ENCODE data around the gene BRINP3. TPM values are rescaled to one million over a fixed set of nuclear protein-coding genes. Genes with fewer than 3 reads are reported as not detected.
A peak's percentile ranks its signal among the peaks of the same experiment; 100 is the strongest.

The BRINP3 gene
- total RNA-seq, 1 experiment from 2014 or later, result 0.28 TPM

DNA sequence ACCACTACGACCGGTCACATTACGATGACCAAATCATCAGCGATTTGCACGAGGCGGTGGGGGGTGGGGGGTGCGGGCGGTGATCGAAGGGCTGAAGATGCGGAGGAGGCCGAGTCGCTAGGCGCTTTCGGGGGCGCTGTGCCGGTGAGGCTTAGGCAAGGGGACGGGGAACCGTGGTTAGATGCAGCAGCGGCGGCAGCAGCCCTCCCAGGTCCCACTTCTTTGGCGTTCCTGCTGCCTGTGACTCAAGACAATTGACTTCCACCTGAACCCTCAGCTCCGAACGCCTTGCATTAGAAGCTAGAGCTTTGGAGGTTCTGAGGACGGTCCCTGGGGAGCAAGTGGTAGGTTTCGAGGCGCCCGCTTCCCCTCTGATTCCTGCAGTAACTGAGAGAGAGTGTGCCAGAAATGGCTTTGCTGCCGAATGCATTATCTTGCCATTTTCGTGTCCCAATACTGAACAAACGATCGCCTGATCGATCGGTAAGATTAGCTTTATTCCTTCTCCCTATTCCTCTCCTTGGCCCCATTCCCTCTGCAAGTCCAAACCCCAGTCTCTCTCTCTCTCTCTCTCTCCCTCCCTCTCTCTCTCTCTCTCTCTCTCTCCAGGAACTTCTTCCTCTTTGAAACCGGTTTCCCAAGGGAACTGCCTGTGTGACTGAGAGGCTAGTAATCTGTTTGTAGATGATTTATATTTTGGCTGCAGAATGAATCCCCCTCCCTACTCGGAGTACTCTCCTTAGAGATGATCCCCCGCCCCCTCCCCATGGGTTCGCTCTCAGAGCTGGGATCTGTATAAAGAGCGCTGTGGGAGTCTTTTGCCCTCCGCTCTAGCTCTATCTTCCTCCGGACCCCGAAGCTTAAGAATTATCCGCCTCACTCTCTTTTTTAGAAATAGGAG, 735 bp upstream of the BRINP3 start:
- DNase-seq (ENCODE audit: low spot score) (peak; percentile 61), ATAC-seq (peak; percentile 60)
- H3K9me3 Mint-ChIP-seq, result no peaks in the 10 kb centered on the region
- peak overlapping the region; percentile 94 for H3K27ac Mint-ChIP-seq
- TF ChIP-seq ZNF121 (CRISPR knock-in tag; IDR thresholded peaks at IDR 0.05) (no peak), JAZF1 (CRISPR knock-in tag; IDR thresholded peaks at IDR 0.05) (no peak), AR (CRISPR knock-in tag; IDR thresholded peaks at IDR 0.05) (no peak), ETV6 (CRISPR knock-in tag; IDR thresholded peaks at IDR 0.05) (peak; percentile 25; the same call in 1 of the 2 replicates), NFYB (CRISPR knock-in tag; conservative IDR thresholded peaks at IDR 0.05; ENCODE audit: low read depth) (no peak), CDX4 (CRISPR knock-in tag; IDR thresholded peaks at IDR 0.05; ENCODE audit: borderline replicate concordance) (no peak), ZNF396 (CRISPR knock-in tag; IDR thresholded peaks at IDR 0.05; ENCODE audit: borderline replicate concordance) (no peak), FOXP4 (CRISPR knock-in tag; IDR thresholded peaks at IDR 0.05) (0 out of 2 replicates have a peak, but pooled peaks have one; percentile 71), ZBTB21 (CRISPR knock-in tag; IDR thresholded peaks at IDR 0.05; ENCODE audit: borderline replicate concordance) (no peak), FOXK1 (CRISPR knock-in tag; IDR thresholded peaks at IDR 0.05) (no peak), IRF1 (CRISPR knock-in tag; IDR thresholded peaks at IDR 0.05) (no peak)
- TF ChIP-seq, protein P1, sequence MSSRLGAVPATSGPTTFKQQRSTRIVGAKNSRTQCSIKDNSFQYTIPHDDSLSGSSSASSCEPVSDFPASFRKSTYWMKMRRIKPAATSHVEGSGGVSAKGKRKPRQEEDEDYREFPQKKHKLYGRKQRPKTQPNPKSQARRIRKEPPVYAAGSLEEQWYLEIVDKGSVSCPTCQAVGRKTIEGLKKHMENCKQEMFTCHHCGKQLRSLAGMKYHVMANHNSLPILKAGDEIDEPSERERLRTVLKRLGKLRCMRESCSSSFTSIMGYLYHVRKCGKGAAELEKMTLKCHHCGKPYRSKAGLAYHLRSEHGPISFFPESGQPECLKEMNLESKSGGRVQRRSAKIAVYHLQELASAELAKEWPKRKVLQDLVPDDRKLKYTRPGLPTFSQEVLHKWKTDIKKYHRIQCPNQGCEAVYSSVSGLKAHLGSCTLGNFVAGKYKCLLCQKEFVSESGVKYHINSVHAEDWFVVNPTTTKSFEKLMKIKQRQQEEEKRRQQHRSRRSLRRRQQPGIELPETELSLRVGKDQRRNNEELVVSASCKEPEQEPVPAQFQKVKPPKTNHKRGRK (CRISPR knock-in tag; IDR thresholded peaks at IDR 0.05; ENCODE audit: borderline replicate concordance), result no peak
- TF ChIP-seq, protein P2, sequence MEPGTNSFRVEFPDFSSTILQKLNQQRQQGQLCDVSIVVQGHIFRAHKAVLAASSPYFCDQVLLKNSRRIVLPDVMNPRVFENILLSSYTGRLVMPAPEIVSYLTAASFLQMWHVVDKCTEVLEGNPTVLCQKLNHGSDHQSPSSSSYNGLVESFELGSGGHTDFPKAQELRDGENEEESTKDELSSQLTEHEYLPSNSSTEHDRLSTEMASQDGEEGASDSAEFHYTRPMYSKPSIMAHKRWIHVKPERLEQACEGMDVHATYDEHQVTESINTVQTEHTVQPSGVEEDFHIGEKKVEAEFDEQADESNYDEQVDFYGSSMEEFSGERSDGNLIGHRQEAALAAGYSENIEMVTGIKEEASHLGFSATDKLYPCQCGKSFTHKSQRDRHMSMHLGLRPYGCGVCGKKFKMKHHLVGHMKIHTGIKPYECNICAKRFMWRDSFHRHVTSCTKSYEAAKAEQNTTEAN (CRISPR knock-in tag; IDR thresholded peaks at IDR 0.05), result 0 out of 2 replicates have a peak, but pooled peaks have one; percentile 36
- no peaks in the 10 kb centered on the region for H3K36me3 Mint-ChIP-seq
- H3K27me3 Mint-ChIP-seq (ENCODE audit: low read depth), result peaks cover 44% of the 10 kb centered on the region
- POLR2A ChIA-PET, result interaction anchor here (0.6 to 0.7 kb wide), 2 partner anchors 32 to 33 kb away, joined by 3 to 6 read pairs; no protein-coding TSS in a partner anchor
- H3K4me3 Mint-ChIP-seq, result peak overlapping the region; percentile 98
- peaks cover 43% of the 10 kb centered on the region for H3K4me1 Mint-ChIP-seq
- CTCF ChIA-PET, result interaction anchor here (0.5 to 0.9 kb wide), 5 partner anchors 45 to 154 kb away, joined by 3 to 4 read pairs (median 3); no protein-coding TSS in a partner anchor

DNA sequence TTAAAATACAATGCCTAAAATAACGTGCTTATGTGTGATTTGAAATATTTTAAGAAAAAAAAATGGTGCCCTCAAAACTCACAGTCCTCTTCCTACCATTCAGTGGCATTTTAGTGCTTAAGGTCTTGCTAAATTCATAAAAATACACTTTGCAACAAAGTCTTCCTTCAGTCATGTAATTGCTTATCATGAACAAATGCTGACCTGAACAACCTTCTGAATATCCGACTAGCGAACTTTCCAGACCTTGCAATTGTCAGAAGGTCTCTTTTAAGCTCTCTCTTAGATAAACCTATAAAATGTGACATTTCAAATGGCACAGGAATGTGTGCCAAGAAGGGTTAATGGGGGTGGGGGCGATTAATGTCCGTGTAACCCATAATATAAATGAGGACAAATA, 858 bp downstream of the BRINP3 start:
- DNase-seq (ENCODE audit: low spot score), result no peak
- peaks cover 43% of the 10 kb centered on the region for H3K4me1 Mint-ChIP-seq
- no peak overlapping the region for H3K27ac Mint-ChIP-seq
- H3K4me3 Mint-ChIP-seq, result peak overlapping the region; percentile 98
- POLR2A ChIA-PET, result no interaction called here
- CTCF ChIA-PET, result no interaction called here
- no peaks in the 10 kb centered on the region for H3K9me3 Mint-ChIP-seq
- peaks cover 44% of the 10 kb centered on the region for H3K27me3 Mint-ChIP-seq (ENCODE audit: low read depth)
- ATAC-seq, result no peak
- TF ChIP-seq, protein P3, sequence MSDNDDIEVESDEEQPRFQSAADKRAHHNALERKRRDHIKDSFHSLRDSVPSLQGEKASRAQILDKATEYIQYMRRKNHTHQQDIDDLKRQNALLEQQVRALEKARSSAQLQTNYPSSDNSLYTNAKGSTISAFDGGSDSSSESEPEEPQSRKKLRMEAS (CRISPR knock-in tag; IDR thresholded peaks at IDR 0.05), result no peak
- TF ChIP-seq CTCF (IDR thresholded peaks at IDR 0.05), result no peak
- H3K36me3 Mint-ChIP-seq, result no peaks in the 10 kb centered on the region

Measured in WTC11 (cell line).